HL-60/S4 treated with phorbol 12-myristate 13-acetate at 8.2 ng/mL for 4 days and 3 days (cell line): Measurements from ENCODE around the gene HTRA1.

Source experiments
- in situ Hi-C: fragments of 300-500 bp; cut with MboI; formaldehyde crosslinking; loops from 2 replicates; pipeline ENCODE4 v1.15.0; 2022; ENCODE audit warnings: low sequenced_read_pairs

HTRA1 gene

DNA sequence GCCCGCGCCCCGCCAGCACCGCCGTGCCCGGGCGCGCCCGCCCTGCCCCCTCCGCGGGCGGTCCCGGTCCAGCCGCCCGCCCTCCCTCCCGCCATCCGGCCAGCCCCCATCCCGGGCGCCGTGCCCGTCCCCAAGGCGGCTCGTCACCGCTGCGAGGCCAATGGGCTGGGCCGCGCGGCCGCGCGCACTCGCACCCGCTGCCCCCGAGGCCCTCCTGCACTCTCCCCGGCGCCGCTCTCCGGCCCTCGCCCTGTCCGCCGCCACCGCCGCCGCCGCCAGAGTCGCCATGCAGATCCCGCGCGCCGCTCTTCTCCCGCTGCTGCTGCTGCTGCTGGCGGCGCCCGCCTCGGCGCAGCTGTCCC lies at the start of gene HTRA1:
TSS of gene HTRA1 (plus strand) at position 187 of the 362 bp plus-strand sequence. CDS start at position 287, 100 bp downstream.
- in situ Hi-C loops: no loop called here

DNA sequence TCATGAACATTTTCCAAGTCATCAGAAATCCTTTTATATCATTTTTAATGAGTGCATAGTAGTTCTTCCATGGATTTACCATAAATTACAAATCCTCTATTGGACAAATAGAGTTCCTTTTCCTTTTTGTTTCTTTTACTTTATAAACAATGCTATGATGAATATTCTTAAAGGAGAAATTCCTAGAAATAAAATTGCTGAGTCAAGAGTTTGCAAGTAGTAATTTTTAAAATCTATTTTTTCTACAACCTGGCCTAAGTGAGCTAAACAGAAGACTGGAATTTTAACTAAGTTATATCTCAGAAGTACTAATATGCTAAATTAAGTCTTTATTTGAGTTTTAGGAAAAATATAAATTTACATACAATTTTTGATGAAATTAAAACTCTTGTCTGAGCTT lies 48.0 kb upstream of the HTRA1 start:
- in situ Hi-C loops: no loop called here

DNA sequence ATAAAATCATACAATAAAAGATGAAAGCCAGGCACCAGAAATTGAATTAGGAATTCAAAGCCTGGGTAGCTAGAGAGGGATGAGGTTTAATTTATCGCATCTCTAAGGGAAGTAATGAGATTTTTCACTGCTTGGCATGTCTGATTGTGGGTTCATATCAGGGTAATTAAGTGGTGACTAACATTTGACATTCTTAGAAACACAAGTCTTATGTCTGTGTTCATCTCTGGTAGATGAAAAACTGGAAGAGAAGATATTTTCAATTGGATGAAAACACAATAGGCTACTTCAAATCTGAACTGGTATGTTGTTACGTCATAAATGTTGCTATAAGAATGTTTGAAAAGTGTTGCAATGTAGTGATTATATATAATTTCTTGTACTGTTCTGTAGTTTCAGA lies 43.7 kb upstream of the HTRA1 start:
- in situ Hi-C loops: no loop called here

DNA sequence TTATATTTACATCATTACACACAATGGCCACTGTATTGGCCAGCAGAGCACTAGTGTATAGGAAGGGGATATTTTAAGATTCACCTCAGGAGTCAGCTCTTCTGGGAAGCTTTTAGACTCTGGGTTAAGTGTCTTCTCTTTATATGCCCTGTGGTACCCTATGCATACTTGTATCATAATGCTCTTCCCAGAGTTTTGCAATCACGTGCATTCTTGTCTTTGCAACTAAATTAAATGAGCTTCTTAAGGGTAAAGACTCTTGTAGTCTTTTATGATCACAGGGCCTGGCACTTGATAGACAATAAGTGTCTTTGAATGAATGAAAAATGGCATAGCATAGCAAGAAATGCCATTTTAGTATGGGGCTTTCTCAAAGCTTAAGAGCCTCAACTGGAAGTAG lies 42.3 kb upstream of the HTRA1 start:
- in situ Hi-C loops: no loop called here

DNA sequence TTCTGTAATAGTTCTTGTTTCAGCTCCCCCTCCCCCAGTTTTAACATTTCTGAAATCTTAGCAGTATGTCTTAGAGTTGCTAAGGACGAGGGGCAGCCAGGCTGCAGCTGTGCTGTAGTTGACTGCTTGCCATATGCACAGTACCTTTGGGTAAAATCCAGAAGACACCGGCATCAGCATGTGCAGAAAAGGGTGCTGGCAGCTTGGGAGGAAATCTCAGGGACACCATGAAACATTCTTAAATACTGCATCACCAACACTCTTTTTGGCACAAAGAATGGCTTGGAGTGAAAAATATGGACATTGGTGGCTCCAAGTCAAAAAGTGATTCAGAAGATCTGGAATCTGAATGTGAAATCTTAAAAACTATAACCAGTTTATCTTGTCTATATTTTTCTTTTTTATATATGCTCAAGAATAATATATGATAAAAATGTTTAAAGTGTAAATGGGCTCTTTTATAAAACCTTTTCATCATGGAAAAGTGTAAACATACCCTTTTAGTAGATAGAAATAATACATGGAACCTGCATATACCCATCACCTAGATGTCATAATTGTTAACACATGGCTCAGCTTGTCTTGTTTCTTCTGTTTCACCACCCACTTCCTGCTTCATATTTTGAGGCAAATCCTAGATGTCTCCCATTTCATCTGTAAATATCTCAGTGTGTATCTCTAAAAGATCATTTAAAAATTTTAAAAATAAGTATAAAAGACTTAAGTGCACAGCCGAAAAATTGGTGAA lies 41.3 kb upstream of the HTRA1 start:
- in situ Hi-C loops: no loop called here

DNA sequence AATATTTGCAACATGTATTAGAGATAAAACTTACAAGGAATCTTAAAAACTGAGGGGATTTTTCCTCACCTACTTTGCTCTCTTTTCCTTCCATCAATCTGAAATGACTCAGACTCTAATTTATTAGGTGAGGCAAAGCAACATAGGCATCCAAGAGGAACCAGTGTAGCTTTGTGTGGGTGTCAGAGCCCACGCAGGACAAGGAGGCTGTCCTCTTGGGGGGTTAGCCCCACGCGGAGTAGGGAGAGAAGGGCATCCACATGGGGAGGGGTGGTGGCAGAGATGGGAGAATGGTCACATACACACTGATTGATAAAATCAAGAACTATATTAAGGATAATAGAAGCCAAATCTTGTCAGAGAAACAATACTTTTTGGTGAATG lies 40.7 kb upstream of the HTRA1 start:
- in situ Hi-C loops: no loop called here

DNA sequence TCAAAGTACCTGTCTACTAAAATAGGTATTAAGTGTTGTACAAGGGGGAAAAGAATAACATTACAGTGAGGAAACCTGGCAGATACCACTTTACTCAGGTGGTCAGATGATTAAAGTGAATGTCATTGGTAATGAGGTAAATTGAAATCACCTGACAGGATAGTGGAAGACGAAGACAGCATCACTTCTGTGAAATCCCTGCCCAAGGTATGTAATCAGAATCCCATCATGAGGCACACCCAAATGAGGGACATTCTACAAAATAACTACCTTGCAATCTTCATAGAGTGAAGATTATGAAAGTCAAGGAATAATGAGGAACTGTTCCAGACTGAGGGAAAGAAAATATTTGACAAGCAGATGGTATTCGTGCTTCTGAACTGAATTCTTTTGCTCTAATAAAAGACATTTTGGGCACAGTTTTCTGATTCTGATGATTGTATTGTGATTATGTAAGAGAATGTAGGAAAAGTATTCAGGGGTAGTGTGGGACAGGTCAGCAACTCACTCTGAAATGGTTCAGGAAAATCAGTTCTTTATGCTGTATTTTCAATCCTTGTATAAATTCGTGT lies 40.2 kb upstream of the HTRA1 start:
- in situ Hi-C loops: no loop called here

DNA sequence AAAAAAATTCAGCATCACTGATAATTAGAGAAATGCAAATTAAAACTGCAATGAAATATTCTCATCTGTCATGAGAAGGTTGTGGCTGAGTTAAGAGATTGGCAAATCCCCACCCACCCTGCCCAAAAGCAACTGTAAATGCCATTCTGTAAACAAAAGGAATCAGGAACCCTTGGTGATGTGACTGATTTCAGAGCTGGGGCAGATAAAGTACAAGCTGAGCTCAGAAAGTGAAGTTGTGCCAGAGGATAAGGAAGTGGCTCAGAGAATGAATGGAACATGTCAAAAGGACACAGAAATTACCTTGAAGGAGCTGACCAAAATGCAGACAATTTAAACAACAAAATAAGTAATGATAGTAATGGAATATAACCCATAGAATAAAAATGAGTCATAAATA lies 39.6 kb upstream of the HTRA1 start:
- in situ Hi-C loops: no loop called here

DNA sequence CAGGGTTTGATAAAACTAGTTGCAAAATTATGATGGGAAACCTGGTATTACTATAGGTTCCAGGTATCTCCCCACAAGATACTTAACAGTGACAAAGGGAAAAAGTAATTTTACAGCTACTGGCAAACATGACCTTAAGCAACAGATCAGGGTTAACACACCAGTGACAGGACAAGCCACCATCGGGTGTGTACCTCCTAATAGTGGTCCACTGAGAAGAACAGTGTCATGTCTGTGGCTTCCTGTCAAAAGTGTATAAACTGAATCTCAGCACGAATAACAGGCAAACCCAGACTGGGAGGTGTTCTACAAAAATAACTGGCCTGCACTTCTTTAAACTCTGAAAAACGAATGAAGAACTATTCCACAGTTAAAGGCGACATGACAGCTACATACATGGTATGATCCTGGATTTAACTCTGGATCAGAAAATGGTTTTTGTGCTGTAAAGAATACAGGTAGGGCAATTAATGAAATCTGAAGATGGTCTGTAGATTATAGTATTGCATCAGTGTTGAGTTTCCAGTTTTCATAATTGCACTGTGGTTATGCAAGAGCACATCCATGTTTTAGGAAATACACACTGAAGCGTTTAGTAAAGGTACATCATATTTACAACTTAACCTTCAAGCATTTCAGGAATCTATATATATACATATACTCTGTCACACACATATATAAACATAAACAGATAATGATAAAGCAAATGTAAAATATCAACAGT lies 38.9 kb upstream of the HTRA1 start:
- in situ Hi-C loops: no loop called here

DNA sequence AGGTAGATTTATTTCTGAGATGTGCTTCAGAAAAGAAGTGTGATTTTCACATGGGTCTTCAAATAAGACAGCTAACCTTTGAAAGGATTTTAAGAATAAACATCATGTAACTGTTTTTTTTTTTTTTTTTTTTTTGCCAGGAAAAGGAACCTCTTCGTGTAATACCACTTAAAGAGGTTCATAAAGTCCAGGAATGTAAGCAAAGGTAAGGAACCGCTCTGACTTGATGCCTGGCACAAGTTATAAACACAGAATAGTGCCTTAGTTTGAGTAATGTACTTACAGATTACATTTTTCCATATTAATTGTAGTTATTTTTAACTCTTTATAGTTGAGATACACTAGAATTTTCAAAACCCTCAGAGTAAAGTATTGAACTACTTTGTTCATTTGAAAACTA lies 37.3 kb upstream of the HTRA1 start:
- in situ Hi-C loops: no loop called here

DNA sequence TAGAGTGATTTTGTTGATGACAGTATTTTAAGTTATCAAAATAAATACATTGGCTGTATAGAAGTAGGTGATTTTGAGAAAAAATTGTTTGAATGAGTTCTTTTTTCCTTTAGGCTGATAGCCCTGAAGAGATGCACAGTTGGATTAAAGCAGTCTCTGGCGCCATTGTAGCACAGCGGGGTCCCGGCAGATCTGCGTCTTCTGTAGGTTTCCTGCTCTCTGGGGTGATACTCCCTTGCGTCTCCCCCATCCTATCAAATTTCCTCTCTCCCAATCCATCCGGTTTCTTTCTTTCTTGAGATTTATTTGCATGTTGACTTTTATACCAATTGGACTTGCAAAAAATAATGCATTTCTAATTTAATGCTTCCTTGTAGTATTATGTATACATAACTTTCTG lies 34.5 kb upstream of the HTRA1 start:
- in situ Hi-C loops: no loop called here

DNA sequence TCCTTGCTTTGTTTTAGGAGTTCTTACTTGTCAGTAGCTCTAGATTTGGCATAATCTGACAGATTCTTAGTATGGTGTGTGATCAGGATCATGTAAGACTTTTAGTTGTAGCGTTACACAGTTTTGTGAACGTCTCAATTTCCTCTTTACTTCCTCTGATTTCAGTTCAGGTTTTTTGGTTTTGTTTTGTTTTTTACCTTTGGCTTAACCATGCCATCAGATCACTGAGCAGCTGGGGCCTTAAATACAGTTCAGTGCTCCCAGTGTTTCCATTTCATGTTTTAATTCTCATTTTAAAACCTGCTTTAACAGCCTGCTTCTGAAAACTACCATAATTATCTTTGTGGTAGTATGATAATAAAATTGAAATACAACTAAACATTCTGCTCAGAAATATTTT lies 34.1 kb upstream of the HTRA1 start:
- in situ Hi-C loops: no loop called here

DNA sequence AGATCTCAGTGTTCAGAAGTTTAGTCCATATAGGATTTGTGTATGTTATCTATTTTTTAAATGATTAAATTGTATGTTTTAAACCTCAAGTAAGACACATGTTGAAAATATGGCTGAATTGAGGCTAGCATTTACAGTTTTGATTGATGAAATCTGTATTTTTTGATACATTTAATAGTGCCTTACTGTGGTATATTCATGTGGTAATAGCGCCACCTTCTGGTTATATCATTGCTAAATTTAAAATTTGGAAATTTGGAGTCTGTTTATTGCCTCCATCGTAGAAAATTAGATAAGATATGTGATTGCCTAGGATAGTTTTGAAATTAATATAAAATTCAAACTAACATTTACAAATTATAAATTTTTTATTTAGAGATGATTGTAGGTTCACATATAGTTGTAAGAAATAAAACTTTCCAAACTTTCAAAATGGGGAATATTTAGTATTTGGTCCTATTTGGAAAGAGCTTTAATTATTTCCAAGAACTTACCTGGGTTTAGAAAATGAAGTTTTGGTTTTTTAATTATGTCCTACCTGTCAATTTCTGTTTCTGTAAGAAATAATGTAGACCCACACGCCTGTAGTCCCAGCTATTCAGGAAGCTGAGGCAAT lies 26.0 kb upstream of the HTRA1 start:
- in situ Hi-C loops: no loop called here

DNA sequence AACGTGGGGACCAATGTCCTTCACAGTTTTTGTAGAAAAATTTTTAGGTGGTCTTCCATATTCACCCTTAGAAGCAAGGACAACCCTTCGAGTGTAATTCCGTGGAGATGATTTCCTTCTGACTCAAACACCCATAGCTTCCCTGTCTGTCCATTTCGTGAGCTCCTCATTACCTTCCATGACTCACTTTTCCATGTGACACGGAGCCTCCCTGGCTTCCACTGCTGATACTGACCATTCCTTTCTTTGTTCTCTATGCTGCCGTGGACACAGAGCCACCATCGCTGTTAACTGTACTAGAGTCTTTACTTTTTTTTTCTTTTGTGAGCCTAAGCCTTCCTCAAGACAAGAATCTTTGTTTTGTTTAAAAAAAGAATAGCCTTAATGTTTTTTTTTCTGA lies 19.4 kb upstream of the HTRA1 start:
- in situ Hi-C loops: no loop called here

DNA sequence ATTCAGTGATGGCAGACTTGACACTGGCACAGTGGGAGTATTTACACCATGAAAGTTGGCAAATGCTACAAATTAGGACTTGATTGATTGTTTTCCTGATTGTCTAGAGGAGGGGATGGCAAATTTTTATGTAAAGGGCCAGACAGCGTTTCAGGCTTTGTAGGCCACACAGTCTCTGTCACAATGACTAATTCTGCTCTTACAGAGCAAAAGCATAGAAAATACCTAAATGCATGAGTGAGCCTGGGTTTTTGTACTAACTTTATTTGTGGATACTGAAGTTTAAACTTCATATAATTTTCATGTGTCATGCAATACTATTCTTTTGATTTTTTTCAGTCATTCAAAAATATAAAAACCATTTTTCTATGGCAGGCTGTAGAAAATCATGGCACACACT lies 15.9 kb upstream of the HTRA1 start:
- in situ Hi-C loops: no loop called here

DNA sequence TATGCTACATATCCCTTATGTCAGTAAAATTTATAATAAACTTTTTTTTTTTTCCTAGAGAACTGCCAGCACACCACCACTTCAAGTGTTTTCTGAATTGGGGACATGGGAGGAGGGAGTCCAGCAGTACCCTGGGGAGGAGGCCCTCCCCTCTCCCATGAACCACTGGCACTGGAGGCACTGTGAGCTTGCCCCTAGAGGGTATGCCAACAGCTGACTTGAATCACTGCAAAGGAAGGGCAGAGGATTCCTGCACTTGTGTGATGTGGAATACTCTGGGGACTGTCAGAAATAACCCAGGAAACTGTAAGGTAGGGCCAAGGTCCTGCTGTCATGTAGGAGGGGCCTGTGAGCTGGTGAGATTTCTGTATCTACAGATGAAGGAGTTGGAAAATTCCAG lies 15.4 kb upstream of the HTRA1 start:
- in situ Hi-C loops: no loop called here

DNA sequence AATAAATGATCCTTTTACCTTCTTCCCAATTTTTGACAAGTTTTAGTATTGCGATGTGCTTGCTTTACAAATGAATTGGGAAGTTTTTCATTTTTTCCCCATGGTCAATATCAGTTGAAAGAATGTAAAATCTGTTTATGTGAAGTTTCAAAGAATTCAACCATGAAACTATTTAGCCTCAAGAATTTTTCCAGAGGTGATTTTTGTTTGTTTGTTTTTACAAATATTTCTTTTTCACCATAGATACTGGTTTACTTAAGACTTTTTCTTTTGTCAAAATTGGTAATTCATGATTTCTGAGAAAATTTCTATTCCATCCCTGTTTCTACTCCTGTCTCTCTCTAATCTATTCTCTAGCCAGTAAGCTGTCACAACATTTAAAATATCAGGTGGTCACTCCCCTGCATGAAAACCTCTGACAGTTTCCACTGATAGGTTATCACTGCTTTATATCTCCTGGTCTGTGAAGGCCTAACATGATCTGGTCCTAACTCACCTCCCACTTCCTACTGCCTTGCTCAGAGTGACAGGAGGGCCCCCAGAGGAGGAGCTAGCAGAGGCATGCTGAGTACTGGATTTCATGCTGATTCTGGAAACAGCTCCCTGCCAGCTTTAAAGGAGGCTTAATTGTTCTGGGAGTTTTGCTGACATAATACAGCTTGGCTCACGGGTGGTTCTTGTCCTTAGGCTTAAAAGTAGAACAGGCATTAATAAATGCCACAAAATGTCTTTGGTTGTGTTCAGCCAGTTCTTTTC lies 14.5 kb upstream of the HTRA1 start:
- in situ Hi-C loops: no loop called here

DNA sequence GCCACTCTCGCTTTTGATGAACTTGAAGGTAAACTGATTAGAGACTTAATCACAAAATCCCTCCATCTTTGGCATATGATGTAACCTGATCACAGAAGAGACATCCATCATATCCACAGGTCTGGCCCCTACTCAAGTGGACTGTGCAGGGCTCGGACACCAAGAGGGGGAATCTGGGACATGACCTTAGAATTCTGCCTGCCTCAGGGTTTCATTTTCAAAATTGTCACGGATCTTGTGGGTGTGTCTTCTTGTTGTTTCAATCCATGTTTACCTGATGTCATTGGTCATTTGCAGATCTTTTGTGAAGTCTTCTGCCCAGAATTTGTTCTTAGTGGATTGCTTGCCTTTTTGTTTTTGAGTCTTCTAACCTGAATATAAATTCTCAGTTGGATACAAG lies 12.8 kb upstream of the HTRA1 start:
- in situ Hi-C loops: no loop called here

DNA sequence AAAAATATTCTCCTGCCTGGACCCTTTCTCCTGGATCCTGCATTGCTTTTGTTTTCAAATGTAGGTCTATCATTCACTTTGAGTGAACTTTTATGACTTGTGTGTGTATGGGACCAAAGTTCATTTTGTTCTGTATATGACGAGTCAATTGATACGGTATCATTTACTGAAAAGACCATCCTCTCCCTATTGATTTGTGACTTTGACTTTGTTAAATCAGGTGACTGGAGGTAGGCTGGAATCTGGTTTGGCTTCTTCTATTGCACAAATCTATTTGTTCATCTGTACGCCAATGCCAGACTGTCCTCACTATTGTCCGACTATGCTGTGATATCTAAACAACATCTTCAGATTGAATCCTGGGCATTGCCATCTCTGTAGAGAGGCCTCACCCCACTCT lies 12.2 kb upstream of the HTRA1 start:
- in situ Hi-C loops: no loop called here

DNA sequence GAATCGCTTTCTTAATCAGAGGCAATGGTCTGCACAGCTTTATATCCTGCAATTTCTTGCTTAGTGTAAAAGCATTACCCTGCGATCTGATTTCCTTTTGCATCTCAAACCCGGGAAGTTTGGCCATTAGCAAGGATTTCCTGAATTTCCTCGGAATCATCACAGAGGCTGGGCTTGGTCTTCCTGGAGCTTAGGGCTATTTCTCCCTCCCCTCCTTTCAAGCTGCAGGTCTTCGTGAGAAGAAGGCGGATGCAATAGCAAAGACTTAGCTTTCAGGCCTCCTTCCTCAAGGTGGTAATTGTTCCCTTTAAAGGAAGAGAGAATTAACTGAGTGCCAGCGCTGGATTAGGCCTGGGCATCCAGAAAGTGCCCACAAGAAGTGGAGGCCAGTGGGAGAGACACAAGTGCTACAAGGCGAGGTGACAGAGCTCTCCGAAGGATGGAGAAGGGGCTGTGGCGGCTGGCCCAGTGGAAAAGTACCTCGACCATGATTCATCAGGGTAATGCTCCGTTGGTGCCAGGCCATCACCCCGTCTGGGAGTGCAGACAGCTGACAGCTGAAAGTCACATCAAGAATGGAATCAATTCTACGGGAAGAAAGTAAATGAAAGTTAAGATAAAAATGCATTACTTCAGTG lies 10.9 kb upstream of the HTRA1 start:
- in situ Hi-C loops: no loop called here

DNA sequence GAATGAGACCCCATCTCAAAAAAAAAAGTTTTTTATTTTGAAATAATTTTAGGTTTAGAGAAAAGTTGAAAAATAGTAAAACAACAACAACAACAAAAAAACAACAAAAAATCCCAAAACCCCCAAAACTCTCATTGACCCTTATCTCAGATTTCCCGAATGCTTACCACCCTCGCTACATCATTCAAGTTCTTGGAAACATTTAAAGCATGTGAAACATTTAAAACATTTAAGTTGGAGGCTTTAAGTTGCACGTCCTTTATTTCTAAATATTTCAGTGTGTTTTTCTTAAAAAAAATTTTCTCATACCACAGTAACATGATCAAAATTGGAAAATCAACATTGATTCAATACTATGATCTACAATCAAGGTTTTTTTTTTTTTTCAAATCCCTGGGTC lies 7.3 kb upstream of the HTRA1 start:
- in situ Hi-C loops: no loop called here
